GM18909 (cell line): Measurements from ENCODE around the gene KLHL26.

ENCODE experiments used
- ATAC-seq: cut with Tn5 transposase; IDR thresholded peaks from one replicate; pipeline ENCODE4 v1.9.1; 2021; ENCODE audit warnings: mild to moderate bottlenecking; ENCODE audit not compliant: unreplicated experiment, poor library complexity

The KLHL26 gene

DNA sequence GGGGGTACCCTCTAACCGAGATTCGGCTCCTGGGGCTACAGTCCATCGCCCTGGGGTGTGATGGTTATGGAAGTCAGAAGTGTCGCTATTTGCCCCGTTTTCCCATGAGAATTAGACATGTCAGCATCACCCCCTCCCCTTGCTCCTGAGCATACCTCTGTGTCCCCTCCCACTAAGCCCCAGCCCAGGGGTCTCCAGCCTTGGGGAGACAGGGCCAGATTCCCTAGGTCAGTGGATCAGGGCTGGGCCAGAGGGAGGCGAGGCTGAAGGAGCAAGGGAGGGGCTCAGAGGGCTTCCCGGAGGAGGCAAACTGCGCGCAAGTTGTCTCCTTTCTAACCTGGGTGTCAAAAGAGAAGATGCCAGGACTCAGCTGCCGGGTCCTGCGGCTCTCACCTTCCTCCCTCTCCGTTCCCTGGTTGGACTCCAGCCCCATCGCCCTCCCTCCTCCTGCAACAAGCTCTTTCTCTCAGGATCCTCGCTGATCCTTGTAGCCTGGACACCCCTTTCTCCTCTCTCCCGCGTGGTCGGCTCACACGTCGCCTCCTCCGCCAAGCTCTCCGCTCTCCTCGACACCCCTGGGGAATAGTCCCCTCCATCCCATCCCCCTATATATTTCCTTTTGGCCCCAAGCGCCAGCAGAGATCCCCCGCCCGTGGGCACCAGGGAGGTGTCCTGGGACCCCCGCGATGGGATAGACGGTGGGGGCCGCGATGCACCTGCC is 24.6 kb upstream of the KLHL26 start:
- no peak for ATAC-seq

DNA sequence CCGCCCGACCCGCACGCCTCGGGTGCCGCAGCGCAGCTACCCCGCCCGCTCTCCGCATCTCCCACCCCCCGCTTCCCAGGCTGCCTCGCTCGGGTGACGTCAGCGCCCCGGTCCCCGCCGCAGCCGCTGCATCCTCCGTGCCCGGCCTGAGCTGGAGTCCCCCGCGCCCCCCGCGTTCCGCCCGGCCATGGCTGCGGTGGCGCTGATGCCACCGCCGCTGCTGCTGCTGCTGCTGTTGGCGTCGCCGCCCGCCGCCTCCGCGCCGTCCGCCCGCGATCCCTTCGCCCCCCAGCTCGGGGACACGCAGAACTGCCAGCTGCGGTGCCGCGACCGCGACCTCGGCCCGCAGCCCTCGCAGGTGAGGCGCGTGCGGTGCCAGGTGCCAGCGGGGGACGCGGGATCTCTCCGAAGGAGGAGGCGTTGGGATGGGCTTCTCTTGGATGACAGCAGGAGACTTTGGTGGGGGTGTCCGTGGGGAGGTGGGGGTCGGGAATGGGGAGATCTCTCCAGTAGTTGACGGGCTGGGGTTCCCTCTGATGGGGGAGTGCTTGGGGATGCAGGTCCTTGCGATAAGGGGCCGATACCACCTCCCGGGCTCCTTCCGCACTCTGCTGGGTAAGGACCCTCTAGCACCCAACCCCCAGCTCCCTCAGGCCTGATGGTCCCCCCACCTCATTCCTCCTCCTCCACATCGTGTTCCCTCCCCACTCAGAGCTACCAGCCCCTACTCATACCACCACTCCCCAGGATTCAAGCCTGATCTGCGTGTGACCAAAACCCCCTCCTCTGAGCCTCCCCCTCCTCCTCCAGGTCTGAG is 23.8 kb upstream of the KLHL26 start, which contains the start of gene TMEM59L:
Gene TMEM59L (plus strand): TSS at position 99 of the 817 bp plus-strand sequence. CDS start 89 bp downstream, at position 188.
- no peak for ATAC-seq

DNA sequence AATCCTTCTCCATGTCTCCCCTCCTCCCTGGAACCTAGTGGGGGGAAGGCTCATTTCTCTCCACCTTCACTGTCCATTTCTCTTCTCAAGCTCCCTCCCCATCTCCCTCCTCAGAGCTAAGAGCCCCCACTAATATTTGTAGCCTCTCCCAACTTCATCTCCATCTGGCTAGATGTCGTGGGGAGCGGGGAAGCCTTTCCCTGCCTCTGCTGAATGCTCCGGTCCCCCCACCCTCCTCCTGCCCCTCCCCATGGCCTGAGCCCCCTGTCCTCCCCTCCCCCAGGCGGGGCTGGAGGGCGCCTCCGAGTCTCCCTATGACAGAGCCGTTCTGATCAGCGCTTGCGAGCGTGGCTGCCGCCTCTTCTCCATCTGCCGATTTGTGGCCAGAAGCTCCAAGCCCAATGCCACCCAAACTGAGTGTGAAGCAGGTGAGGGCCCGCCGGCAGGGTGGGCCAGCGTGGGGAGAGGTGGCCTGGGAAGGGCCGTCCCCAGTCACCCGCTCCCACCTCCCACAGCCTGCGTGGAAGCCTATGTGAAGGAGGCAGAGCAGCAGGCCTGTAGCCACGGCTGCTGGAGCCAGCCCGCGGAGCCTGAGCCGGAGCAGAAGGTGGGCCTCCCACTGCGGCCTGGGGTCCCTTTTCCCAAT is 23.1 kb upstream of the KLHL26 start:
- ATAC-seq, result no peak

DNA sequence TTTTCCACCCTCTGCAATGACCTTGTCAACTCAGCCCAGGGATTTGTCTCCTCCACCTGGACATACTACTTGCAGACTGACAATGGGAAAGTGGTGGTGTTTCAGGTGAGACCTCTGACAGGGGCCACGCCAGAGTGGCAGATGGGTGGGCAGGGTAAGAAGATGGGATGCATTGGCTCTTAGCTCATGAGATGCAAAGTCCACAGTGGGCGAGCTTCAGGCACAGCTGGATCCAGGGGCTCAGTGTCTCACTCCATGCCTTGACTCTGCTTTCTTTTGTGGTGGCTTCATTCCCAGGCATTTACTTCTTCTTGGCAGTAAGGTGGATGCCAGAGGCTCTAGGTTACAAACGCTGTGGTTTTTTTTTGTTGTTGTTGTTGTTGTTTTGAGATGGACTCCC is 20.8 kb upstream of the KLHL26 start:
- ATAC-seq, result no peak

DNA sequence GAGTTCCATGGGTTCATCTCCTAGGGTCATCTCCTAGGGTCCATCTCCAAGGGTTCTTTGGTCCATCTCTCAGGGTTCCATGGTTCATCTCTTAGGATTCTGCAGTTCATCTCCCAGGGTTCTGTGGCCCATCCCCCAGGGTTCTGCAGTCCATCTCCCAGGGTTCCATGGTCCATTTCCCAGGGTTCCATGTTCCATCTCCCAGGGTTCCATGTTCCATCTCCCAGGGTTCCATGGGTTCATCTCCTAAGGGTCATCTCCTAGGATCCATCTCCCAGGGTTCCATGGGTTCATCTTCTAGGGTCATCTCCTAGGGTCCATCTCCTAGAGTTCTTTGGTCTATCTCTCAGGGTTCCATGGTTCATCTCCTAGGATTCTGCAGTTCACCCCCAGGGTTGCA is 19.3 kb upstream of the KLHL26 start:
- ATAC-seq, result no peak

DNA sequence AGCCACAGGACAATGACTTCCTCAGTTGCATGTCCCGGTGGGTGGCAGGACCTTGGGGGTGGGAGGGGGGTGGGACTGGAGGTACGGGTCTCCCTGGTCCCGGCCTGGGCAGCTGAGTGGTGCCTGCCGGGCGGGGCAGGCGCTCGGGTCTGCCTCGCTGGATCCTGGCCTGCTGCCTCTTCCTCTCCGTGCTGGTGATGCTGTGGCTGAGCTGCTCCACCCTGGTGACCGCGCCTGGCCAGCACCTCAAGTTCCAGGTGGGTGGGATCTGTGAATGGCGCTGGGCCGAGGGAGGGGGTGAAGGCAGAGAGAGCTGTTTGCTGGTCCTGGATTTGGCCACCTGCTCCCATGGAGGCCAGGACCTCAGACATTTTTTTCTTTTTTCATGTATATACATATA is 18.6 kb upstream of the KLHL26 start:
- no peak for ATAC-seq

DNA sequence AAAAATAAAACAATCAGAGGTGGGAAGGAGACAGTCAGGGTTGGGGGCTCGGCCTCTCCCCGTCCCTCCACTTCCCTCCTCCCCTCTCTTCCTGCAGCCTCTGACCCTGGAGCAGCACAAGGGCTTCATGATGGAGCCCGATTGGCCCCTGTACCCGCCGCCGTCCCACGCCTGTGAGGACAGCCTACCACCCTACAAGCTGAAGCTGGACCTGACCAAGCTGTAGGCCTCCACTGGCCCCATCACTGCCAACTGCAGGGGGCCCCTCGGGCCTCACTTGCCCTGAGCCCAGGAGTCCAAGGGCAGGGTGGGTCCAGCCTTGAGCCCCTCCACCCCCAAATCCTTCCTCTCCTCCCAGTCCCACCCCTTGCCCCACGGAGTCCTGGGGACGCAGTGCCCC is 16.5 kb upstream of the KLHL26 start:
- no peak for ATAC-seq

DNA sequence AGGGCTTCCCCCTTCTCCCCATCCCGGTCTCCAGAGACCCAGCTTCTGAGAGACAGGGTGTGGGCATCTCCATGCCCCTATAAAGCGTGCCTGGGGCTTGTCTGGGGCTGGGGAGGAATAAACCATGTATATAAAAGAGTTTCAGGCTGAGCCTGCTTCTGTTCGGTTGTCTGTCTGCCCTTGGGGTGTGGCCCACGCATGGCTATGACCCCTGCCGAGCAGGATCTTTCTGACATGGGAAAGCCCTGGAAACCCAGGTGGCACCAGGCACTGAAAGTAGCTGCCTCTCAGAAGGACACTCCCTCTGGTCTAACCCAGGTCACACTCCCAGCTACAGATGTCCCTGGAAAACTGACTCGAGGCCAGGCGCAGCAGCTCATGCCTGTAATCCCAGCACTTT is 15.9 kb upstream of the KLHL26 start:
- ATAC-seq, result no peak

DNA sequence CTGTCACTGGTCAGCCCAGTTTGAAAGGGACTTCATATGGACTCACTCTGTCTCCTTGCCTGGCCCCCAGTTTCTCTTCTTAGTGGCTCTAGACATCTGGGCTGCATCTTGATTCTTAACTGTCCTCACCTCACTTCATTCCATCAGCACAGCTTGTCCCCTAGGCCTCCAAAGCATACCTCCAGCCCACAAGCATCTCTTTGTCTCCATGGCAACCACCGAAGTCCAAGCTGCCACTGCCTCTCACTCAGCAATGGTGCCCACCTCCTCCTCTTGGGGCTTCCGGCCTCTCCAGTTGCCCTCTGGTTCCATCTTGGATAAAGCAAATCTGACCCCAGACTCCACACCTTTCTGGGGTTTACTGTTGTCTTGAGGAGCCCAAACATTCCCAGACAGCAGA is 9.9 kb upstream of the KLHL26 start:
- ATAC-seq, result no peak

DNA sequence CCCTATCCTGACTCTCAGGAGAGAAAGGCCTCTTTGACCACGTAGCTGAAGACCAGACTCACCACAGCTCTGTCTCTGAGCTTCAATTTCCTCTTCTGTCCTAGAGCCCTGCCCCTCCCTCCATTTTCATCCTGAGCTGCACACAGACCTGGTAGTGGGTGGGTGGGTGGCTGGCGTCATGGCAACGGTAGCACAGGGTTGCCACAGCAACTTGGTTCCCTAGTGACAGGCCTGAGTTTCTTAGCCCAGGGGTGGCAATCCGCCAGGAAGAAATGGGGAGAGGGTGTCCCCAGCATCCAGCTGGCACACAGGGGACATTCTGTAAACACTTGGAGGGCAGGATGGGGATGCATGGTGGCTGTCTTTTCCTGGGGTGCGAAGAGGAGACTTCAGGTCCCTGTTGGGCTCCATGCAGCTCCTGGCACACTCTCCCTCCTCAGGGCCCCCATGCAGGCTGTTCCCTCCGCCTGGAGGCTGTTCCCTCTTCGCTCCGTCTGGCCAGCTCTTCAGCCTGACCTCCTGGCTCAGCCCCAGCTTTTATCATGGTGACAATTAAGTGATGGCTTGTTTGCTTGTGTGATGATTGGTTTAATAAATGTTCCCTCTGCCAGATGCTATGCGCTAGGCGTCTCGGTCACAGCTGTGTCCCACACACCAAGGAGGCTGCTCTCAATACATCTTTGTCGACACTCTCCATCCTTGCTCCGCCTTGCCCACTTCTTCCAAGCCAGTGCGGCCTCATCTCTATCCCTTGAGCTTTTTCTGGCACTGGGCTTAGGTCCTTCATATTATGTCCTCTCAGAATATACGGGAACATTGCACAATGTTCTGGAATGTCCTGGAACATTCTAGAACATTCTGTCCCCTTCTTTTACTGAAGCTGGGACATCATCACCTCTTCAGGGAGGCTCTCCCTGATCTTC is 7.4 kb upstream of the KLHL26 start:
- ATAC-seq, result no peak

DNA sequence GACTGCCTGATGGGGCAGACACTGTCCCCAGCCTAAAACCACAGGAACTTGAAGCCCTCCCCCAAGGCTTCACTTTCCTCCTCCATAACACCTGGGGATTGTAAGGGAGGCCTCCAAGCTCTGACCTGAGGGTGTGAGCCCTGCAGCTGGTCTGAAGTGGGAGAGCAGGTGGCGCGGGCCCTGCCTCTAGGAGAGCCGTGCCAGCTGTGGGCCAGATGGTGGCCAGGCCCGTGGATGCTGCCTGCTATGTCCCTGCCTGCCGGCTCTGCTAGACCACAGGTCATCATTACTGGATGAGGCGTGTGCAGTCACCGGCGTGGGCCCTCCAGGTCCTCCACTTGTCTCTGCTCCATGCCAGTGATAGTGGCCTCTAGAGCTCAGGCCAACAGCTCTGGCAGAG is 3.5 kb upstream of the KLHL26 start:
- ATAC-seq, result no peak

DNA sequence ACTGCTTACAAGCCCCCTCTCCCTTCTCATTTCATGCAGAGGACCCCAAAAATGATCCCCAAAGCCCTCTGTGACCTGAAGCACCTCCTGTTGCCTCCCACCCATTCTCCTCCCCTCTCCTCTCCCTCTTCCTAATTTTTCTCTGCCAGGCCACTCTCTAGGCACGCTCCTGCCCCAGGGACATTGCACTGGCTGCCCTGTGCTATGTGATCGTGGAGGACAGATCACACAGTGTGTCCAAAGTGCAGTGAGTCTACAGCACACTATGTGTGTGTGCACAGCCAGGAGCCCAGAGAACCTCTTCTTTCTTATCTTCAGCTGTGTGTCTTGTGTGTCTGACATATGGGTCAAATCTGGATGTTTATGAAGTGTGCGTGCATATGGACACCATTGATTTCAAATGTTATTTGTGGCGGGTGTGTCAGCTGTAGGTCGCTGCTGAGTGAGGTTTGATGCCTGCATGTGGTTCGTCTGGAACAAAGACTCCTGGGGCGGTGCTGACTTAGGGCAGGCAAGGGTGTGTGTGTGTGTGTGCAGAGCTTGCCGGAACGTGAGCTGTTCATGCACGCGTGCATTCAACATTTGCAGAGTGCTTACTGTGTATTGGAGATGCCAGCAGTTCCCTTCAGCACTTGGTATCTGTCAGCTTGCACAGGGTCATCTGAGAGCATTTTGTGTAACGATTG is 2.1 kb upstream of the KLHL26 start:
- ATAC-seq, result no peak

DNA sequence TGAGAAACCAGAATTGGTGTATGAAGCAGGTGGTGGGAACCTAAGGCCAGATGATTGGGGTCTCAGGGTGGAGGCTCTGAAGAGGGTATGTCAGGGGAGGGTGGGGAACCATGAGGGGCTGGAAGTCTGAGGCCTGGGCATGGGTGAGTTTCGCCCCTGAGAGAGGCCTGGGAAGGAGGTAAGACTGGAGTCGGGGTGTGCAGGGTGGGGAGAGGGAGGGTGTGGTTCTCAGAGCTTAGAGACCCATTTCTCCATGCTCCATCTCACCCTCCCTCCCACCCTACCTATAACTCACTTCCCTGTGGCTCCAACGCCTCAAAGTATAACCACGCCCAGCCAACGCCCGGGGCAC is 1.0 kb upstream of the KLHL26 start:
- ATAC-seq, result no peak

DNA sequence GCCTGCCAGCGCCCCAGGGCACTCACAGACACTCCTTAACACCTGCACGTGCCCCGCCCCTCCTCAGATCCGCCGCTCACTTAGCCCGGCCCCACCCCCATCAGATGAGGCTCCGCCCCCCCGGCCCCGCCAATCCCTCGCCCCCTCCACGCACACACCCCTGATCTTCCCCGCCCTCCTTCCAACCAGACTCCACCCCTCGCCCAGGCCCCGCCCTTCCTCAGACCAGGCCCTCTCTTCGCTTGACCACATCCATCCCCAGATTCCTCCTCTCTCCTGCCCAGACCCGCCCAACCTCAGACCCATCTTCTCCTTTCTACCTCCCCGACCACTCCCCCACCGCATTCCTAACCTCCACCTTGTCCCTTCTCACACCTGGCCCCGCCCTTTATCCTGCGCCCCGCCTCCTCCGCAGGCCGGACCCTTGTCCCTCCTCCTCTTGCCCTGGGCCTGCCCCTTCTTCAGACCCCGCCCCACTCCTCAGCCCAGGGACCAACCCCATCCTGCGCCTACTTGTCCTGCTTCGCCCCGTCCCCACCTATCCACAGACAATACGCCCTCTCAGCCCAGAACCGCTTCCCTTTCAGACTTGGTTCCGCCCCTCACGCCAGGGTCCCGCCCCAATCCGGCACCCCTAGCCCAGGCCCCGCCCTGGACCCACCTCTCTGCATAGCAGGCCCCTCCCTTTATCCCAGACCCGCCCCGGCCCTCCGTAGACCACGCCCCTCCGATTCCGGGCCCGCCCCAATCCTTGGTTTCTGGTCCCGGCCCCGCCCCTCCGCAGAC is 452 bp upstream of the KLHL26 start:
- peak; percentile 85 for ATAC-seq

DNA sequence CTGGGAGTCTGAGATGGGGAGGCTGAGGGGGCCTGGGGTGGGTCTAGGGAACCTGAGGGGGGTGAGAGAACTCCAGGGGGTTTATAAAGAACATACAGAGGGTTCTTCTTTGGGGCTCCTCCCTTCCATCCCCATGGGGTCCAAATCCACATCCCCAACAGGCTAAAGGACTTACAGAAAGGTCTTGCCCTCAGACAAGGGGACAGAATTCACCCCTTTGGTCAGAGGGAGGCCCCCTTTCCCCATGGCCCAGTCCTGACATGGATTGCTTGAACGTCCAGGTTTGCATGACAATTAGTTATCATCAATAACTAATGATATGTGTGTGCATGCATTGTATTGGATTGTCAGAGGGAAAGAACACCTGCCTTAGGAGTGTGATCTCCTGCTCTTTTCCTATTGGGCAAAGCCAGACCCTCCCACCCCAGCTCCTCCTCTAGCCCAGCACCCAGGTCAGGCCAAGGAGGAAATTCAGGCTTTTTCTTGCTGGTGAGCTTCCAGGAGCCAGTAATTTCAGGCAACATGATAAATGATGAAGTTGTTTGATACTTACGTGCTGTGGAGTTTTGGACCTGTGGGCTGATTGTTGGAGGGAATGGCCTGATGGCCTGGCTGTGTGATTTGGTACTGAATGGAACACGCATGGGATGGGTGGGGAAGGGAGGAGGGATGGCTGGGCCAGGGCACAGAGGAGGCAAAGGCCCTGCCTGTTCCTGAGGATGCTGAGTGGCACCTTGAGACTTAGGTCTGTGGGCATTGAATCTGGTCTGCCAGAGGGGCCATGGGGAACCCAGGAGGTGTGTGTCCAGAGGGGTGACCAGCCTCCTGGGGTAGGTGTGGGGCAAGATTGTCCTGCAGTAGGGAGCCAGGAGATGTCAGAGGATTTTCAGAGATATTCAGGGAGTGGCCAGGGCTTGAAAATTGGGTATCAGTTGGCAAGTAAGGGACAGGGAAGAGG is 1.1 kb downstream of the KLHL26 start:
- no peak for ATAC-seq

DNA sequence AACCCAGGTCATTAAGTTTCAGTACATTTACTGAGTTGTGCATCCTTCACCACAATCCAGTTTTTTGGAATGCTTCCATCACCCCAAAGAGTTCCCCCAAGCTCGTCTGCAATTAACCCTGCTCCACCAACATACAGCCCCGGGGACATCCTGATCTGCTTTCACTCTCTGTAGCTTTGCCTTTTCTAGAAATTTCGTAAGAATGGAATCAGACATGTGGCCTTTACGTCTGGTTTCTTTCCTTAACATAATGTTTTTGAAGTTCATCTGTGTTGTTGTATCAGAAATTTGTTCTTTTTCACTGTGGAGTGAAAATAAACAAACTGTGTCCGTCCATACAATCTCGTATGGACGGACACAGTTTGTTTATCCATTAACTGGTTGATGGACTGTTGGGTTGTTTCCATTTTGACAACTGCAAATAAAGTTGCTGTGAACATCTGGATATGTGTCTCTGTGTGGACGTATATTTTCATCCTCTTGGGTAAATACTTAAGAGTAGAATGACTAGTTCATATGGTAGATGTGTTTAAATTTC is 2.9 kb downstream of the KLHL26 start:
- ATAC-seq, result no peak

DNA sequence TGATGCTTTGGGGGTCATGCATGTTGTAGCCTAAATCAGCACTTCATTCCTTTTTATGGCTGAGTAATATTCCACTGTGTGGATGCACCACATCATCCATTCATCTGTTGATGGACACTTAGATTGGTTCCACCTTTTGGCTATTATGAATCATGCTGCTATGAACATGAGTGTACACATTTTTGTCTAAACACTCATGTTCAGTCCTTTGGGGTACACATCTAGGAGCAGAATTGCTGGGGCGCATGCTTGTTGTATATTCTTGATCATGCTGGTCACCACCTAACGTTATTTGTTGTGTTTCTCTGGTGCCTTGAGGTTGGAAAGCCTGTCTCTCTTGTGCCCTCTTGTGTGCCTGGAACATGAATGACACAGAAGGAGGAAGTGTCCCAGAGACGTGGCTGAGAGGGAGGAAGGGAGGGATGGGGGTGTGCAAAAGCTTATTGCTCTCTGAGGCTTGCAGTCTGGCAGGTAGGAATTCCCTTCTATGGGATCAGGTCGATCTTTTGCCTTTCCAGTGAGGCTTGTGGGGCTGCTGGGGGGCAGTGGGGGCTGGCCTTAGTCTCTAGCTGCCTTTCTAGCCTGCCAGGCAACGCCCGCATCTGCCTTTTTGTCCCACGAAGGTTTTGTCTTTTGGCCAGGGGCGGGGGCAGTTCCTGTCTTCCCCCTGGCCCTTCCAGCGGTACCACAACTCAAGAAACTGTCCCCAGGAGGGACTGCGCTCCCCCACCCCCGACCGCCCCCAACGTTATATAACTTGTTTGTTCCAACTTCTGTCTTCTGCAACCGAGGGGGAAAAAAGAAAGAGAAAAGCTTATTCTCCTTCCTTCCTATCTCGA is 7.6 kb downstream of the KLHL26 start:
- ATAC-seq, result no peak
